ENCODE data around the gene FAM110C. TPM values are rescaled to one million over a fixed set of nuclear protein-coding genes. Genes with fewer than 3 reads are reported as not detected.
"Not testable (repeated sequence)": the region's sequence is repeated elsewhere in the genome, so short reads cannot be mapped to it uniquely, and the experiment has no call there.

Gene FAM110C
- total RNA-seq, 2 experiments from 2014 or later, result 0.51 to 0.96 TPM

- ATAC-seq; H3K9me3 Mint-ChIP-seq (ENCODE audit: low read depth); intact Hi-C loops (cut with DNase I, micrococcal nuclease); H3K27ac Mint-ChIP-seq; H3K27me3 Mint-ChIP-seq; H3K4me1 Mint-ChIP-seq; H3K36me3 Mint-ChIP-seq (ENCODE audit: low read depth); H3K4me3 Mint-ChIP-seq; DNase-seq: not testable (repeated sequence)
- CTCF ChIA-PET, result interaction anchor here (1.4 to 2.0 kb wide), 2 partner anchors 10 to 11 kb away, joined by 3 to 12 read pairs; no protein-coding TSS in a partner anchor
- POLR2A ChIA-PET, result interaction anchor here (0.7 kb wide), 1 partner anchor 717 kb away, joined by 3 read pairs; no protein-coding TSS in a partner anchor
These were observed 24.1 kb downstream of the FAM110C start for GRCh38 chr2:22244-22643.

- H3K9me3 Mint-ChIP-seq (ENCODE audit: low read depth); H3K36me3 Mint-ChIP-seq (ENCODE audit: low read depth); DNase-seq; POLR2A ChIA-PET; ATAC-seq; intact Hi-C loops (cut with DNase I, micrococcal nuclease); H3K4me3 Mint-ChIP-seq; H3K27ac Mint-ChIP-seq: not testable (repeated sequence)
- CTCF ChIA-PET, result interaction anchor here (1.4 kb wide), 1 partner anchor 28 kb away, joined by 4 read pairs; no protein-coding TSS in a partner anchor
- peaks cover 11% of the 10 kb centered on the region for H3K27me3 Mint-ChIP-seq
- H3K4me1 Mint-ChIP-seq, result peaks cover 11% of the 10 kb centered on the region
These were observed 26.0 kb downstream of the FAM110C start for GRCh38 chr2:20259-20658.

- ChIA-PET CTCF (interaction anchor here (0.5 to 1.4 kb wide), 3 partner anchors 29 to 926 kb away, joined by 3 to 4 read pairs (median 3); no protein-coding TSS in a partner anchor), POLR2A (no interaction called here)
- H3K36me3 Mint-ChIP-seq (ENCODE audit: low read depth), result no peaks in the 10 kb centered on the region
- no peak overlapping the region for H3K27ac Mint-ChIP-seq
- H3K27me3 Mint-ChIP-seq, result peaks cover 13% of the 10 kb centered on the region
- peaks cover 3% of the 10 kb centered on the region for H3K9me3 Mint-ChIP-seq (ENCODE audit: low read depth)
- no peak for ATAC-seq
- intact Hi-C loops (cut with DNase I, micrococcal nuclease), result no loop called here
- no peak for DNase-seq
- peaks cover 10% of the 10 kb centered on the region for H3K4me1 Mint-ChIP-seq
- H3K4me3 Mint-ChIP-seq, result no peak overlapping the region
These were observed 26.8 kb downstream of the FAM110C start for GRCh38 chr2:19505-19904.

- ATAC-seq (peak; percentile 42), DNase-seq (no peak)
- Mint-ChIP-seq H3K27me3 (peaks cover 13% of the 10 kb centered on the region), H3K9me3 (ENCODE audit: low read depth) (peaks cover 3% of the 10 kb centered on the region), H3K4me3 (no peak overlapping the region), H3K27ac (no peak overlapping the region), H3K4me1 (peaks cover 2% of the 10 kb centered on the region), H3K36me3 (ENCODE audit: low read depth) (no peaks in the 10 kb centered on the region)
- intact Hi-C loops (cut with DNase I, micrococcal nuclease), result no loop called here
- ChIA-PET CTCF (interaction anchor here (0.5 to 1.4 kb wide), 5 partner anchors 30 to 926 kb away, joined by 3 to 4 read pairs (median 3); no protein-coding TSS in a partner anchor), POLR2A (no interaction called here)
These were observed 27.7 kb downstream of the FAM110C start for GRCh38 chr2:18402-19271.

- H3K4me3 Mint-ChIP-seq; POLR2A ChIA-PET; DNase-seq; H3K36me3 Mint-ChIP-seq (ENCODE audit: low read depth); H3K4me1 Mint-ChIP-seq; ATAC-seq; H3K9me3 Mint-ChIP-seq (ENCODE audit: low read depth); H3K27ac Mint-ChIP-seq; intact Hi-C loops (cut with DNase I, micrococcal nuclease): not testable (repeated sequence)
- H3K27me3 Mint-ChIP-seq, result peaks cover 11% of the 10 kb centered on the region
- CTCF ChIA-PET, result interaction anchor here (1.0 to 1.2 kb wide), 2 partner anchors 13 to 23 kb away, joined by 3 read pairs; no protein-coding TSS in a partner anchor
These were observed 30.4 kb downstream of the FAM110C start for GRCh38 chr2:15916-16315.

GRCh38 chr2:11248-11941 is 34.9 kb downstream of the FAM110C start:
- Mint-ChIP-seq H3K4me1 (peaks cover 2% of the 10 kb centered on the region), H3K36me3 (ENCODE audit: low read depth) (no peaks in the 10 kb centered on the region), H3K9me3 (ENCODE audit: low read depth) (no peaks in the 10 kb centered on the region), H3K27me3 (peaks cover 10% of the 10 kb centered on the region), H3K4me3 (no peak overlapping the region), H3K27ac (no peak overlapping the region)
- POLR2A ChIA-PET, result no interaction called here
- intact Hi-C loops (cut with DNase I, micrococcal nuclease), result no loop called here
- DNase-seq (peak; percentile 90), ATAC-seq (peak; percentile 92)
- CTCF ChIA-PET, result interaction anchor here (0.7 to 1.3 kb wide), 9 partner anchors 10 to 255 kb away, joined by 3 to 12 read pairs (median 3); no protein-coding TSS in a partner anchor

- H3K27ac Mint-ChIP-seq, result no peak overlapping the region
- no peaks in the 10 kb centered on the region for H3K9me3 Mint-ChIP-seq (ENCODE audit: low read depth)
- H3K4me3 Mint-ChIP-seq, result no peak overlapping the region
- intact Hi-C loops (cut with DNase I, micrococcal nuclease), result no loop called here
- DNase-seq (peak; percentile 30), ATAC-seq (no peak)
- H3K27me3 Mint-ChIP-seq, result peaks cover 2% of the 10 kb centered on the region
- H3K4me1 Mint-ChIP-seq, result no peaks in the 10 kb centered on the region
- ChIA-PET POLR2A (no interaction called here), CTCF (no interaction called here)
- no peaks in the 10 kb centered on the region for H3K36me3 Mint-ChIP-seq (ENCODE audit: low read depth)
These were observed 36.0 kb downstream of the FAM110C start for GRCh38 chr2:10222-10875.

Other genes with a start within 250 kb of the FAM110C start
- gene SH3YL1, start 217.5 kb upstream of the FAM110C start, total RNA-seq, result 10 to 100 TPM; 17.7 to 18.1 TPM
- 100 to 1,000 TPM; 136 to 139 TPM for gene ACP1, start 218.4 kb upstream of the FAM110C start, total RNA-seq
- gene ALKAL2, start 241.6 kb upstream of the FAM110C start, total RNA-seq, result not detected